ENCODE results near the gene KCNG2. TPM values are rescaled to one million over a fixed set of nuclear protein-coding genes. Genes with fewer than 3 reads are reported as not detected.

KCNG2 gene
- total and polyA plus RNA-seq, 2 experiments from 2014 or later: 0.15 TPM; not detected in 1

DNA sequence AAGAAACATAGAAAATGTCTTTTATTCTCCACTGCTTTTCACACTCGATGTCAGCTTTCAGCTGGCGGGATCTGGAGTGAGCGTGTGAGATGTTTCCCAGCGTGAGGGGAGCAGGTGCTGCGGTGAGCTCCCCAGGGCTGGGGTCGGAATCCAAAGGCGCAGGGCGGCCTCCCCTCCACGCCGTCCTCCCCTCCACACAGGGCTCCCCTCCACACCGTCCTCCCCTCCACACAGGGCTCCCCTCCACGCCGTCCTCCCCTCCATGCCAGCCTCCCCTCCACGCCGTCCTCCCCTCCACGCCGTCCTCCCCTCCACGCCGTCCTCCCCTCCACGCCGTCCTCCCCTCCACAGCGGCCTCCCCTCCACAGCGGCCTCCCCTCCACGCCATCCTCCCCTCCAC lies 26.9 kb upstream of the KCNG2 start:
- TF ChIP-seq, protein P1, sequence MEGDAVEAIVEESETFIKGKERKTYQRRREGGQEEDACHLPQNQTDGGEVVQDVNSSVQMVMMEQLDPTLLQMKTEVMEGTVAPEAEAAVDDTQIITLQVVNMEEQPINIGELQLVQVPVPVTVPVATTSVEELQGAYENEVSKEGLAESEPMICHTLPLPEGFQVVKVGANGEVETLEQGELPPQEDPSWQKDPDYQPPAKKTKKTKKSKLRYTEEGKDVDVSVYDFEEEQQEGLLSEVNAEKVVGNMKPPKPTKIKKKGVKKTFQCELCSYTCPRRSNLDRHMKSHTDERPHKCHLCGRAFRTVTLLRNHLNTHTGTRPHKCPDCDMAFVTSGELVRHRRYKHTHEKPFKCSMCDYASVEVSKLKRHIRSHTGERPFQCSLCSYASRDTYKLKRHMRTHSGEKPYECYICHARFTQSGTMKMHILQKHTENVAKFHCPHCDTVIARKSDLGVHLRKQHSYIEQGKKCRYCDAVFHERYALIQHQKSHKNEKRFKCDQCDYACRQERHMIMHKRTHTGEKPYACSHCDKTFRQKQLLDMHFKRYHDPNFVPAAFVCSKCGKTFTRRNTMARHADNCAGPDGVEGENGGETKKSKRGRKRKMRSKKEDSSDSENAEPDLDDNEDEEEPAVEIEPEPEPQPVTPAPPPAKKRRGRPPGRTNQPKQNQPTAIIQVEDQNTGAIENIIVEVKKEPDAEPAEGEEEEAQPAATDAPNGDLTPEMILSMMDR (IDR thresholded peaks at IDR 0.05; ENCODE audit: low read depth, low read length): no peak
- Histone ChIP-seq H3K27me3 (no peaks in the 10 kb centered on the region), H3K4me3 (no peak overlapping the region), H3K27ac (no peak overlapping the region), H3K4me1 (ENCODE audit: low read depth) (no peaks in the 10 kb centered on the region), H3K36me3 (no peaks in the 10 kb centered on the region), H3K9me3 (ENCODE audit: low read depth) (no peaks in the 10 kb centered on the region)
- DNase-seq (ENCODE audit: low read depth in 1 of 2, low spot score in 1 of 2): no peak

DNA sequence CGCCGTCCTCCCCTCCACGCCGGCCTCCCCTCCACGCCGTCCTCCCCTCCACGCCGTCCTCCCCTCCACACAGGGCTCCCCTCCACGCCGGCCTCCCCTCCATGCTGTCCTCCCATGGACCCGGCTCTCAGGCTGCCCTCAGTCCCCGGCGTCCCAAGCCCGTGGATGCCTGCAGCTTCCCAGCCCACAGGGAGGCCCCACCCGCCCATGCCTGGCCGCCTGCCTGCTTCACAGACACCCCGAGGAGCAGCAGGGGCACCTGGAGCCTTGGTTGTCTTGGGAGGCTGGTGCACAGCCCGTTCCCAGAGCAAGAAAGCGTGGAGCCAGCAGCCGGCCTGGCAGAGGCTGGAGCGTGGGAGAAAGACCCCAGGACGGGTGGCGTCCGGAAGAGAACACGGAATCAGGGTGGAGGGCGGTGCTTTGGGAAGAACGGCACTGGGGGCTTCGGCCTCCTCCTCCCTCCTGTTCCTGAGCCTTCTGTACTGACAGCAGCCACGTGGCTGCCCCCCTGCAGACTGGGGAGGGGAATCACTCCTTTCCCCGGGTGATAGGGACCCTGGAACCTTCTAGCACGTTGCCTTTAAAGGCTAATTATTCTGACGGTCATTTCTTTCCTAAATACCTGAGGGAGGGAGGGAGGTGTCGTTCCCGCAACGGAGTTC lies 26.2 kb upstream of the KCNG2 start:
- Histone ChIP-seq H3K27me3 (no peaks in the 10 kb centered on the region), H3K4me3 (no peak overlapping the region), H3K4me1 (ENCODE audit: low read depth) (no peaks in the 10 kb centered on the region), H3K9me3 (ENCODE audit: low read depth) (no peaks in the 10 kb centered on the region), H3K36me3 (no peaks in the 10 kb centered on the region), H3K27ac (no peak overlapping the region)
- TF ChIP-seq, protein P1 (IDR thresholded peaks at IDR 0.05; ENCODE audit: low read depth, low read length): no peak
- no peak for DNase-seq (ENCODE audit: low read depth in 1 of 2, low spot score in 1 of 2)

DNA sequence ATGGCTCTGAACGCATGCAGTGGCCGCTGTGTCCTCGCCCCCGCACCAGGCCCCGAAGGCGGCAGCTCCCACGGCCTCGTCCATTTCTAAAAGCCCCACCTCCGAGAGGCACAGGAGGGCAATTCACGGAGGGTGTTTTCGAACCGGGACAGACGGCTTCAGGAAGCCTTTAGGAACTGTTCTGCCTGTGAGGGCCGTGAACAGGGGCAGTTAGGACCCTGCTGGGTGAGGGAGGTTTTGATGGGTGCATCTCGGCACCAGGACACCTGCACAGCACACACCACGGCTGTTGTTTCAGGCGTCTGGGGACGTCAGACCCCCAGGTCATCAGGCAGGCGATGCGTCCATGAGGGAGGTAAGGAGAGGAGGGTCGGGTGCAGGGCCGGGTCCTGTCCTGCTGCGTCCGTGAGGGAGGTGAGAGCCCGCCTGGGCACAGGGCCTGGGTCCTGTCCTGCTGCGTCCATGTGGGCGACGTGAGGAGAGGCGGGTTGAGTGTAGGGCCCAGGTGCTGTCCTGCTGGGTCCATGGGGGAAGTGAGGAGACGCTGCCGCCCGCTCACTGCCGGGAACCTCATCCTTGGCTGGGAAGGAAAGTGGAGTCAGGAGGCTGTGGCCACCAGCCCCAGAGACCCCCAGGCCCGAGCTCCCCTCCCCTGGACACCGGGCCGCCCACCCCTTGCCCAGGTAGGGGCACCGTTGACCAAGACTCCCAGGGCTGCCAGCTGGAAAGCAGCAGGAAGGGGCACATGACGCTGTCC lies 25.5 kb upstream of the KCNG2 start:
- Histone ChIP-seq H3K27ac (no peak overlapping the region), H3K36me3 (no peaks in the 10 kb centered on the region), H3K4me1 (ENCODE audit: low read depth) (no peaks in the 10 kb centered on the region), H3K4me3 (no peak overlapping the region), H3K27me3 (no peaks in the 10 kb centered on the region), H3K9me3 (ENCODE audit: low read depth) (no peaks in the 10 kb centered on the region)
- no peak for DNase-seq (ENCODE audit: low read depth in 1 of 2, low spot score in 1 of 2)
- TF ChIP-seq, protein P1 (IDR thresholded peaks at IDR 0.05; ENCODE audit: low read depth, low read length): no peak

DNA sequence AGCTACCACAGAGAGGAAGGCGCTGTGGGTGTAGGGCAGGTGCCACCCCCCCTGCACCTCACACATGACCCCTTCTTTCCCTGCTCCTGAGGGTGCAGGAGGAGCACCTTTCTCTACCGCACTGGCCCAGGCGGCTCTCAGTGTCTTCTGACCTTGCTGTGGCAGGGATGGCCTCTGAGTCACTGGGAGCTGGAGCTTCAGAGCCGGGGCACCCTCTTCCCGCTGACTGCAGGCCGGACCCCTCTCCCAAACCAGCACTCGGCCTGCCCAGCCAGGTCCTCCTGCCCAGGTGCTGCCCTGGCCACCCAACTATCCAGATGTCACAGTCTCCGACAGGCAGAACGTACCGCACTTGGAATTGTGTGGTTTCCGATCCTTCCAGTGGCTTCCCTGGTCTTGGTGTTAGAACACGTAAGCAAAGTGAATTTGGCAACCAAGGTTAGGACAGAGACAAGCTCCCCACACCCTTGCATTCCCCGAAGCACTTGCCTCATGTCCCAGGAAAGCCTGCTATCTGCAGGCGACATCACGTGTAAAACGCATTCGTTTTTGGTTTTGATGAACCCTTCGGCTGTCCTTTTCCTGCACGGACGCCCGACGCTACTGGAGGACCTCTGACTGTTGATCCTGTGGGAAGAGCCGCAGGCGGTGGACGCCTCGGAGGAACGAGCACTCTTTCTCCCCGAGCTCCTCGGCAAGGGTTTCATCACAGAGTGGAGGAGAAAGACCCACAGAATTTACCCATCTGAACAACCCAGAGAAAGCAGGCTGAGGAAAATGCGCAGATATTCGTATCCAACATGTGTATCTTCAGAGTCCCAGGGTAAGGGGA lies 24.7 kb upstream of the KCNG2 start:
- DNase-seq (ENCODE audit: low read depth in 1 of 2, low spot score in 1 of 2): no peak
- TF ChIP-seq, protein P1 (IDR thresholded peaks at IDR 0.05; ENCODE audit: low read depth, low read length): no peak
- H3K4me1 ChIP-seq (ENCODE audit: low read depth): no peaks in the 10 kb centered on the region
- H3K36me3 ChIP-seq: no peaks in the 10 kb centered on the region
- H3K27me3 ChIP-seq: no peaks in the 10 kb centered on the region
- no peaks in the 10 kb centered on the region for H3K9me3 ChIP-seq (ENCODE audit: low read depth)
- no peak overlapping the region for H3K4me3 ChIP-seq
- no peak overlapping the region for H3K27ac ChIP-seq

DNA sequence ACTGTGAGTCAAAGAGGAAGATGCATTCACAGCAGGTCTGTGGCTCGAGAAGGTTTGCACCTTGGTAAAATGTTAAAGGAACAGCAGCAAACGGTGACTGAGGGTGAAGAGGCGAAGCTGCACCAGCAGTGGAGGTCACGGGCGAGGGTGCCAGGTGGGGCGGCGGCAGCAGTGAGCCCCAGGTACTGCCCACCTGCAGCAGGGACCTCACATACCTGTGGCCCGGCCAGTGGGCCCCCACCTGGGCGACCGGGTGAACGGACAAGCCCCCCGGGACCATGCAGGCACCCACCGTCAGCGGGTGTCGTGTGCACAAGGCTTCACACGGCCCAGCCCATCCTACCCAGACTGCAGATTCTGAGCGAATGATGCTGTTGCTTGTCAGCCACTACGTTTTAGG lies 23.6 kb upstream of the KCNG2 start:
- no peaks in the 10 kb centered on the region for H3K36me3 ChIP-seq
- H3K27me3 ChIP-seq: no peaks in the 10 kb centered on the region
- TF ChIP-seq, protein P1 (IDR thresholded peaks at IDR 0.05; ENCODE audit: low read depth, low read length): no peak
- no peaks in the 10 kb centered on the region for H3K9me3 ChIP-seq (ENCODE audit: low read depth)
- DNase-seq (ENCODE audit: low read depth in 1 of 2, low spot score in 1 of 2): no peak
- no peak overlapping the region for H3K27ac ChIP-seq
- no peak overlapping the region for H3K4me3 ChIP-seq
- H3K4me1 ChIP-seq (ENCODE audit: low read depth): no peaks in the 10 kb centered on the region
